Right lobe of liver (tissue), 6 donors: ENCODE data around the gene IGSF9. TPM values are rescaled to one million over a fixed set of nuclear protein-coding genes. Genes with fewer than 3 reads are reported as not detected.
A peak's percentile ranks its signal among the peaks of the same experiment; 100 is the strongest.

Experiments
- ATAC-seq, 4 donors: fragments of 200-7000 bp; cut with Tn5 transposase; one replicate each; pipeline ENCODE4 v1.9.1; 2020; ENCODE audit warnings: mild to moderate bottlenecking in 4 of 4, moderate library complexity in 4 of 4
- DNase-seq, 3 donors: peaks; one replicate each; pipeline ENCODE4 v3.0.0-alpha.2; 2020
- H3K27ac ChIP-seq, 3 donors: fragments of 200-600 bp; one replicate each; pipeline ENCODE4 v1.8.0; 2022
- H3K27me3 ChIP-seq, 2 donors: fragments of 200-600 bp; one replicate each; pipeline ENCODE4 v1.8.0; 2022
- H3K36me3 ChIP-seq, 4 donors: fragments of 200-600 bp; sonication (generic) in 1 of 4; one replicate each; pipeline versions ENCODE4 v1.5.1 to v1.8.0; 2017 to 2022; ENCODE audit warnings: control low read depth in 1 of 4
- H3K4me1 ChIP-seq, 4 donors: fragments of 200-600 bp; sonication (generic) in 1 of 4; one replicate each; pipeline versions ENCODE4 v1.5.1 to v1.8.0; 2017 to 2022; ENCODE audit warnings: control low read depth in 1 of 4
- H3K4me3 ChIP-seq, 3 donors: fragments of 200-600 bp; one replicate each; pipeline ENCODE4 v1.8.0; 2022
- H3K9me3 ChIP-seq, 4 donors: fragments of 200-600 bp; sonication (generic) in 1 of 4; one replicate each; pipeline versions ENCODE4 v1.5.1 to v1.8.0; 2017 to 2022; ENCODE audit warnings: control low read depth in 1 of 4
- POLR2A ChIP-seq: fragments of 450-650 bp; IDR thresholded peaks from one replicate; pipeline ENCODE4 v1.6.1; 2017; ENCODE audit warnings: antibody characterized with exemption, mild to moderate bottlenecking
- WGBS: methylation state at CpG from one replicate; pipeline ENCODE4 v1.1.6; 2018; ENCODE audit warnings: low coverage, low lambda C conversion rate; ENCODE audit not compliant: insufficient coverage; ENCODE audit errors: missing lambda C conversion rate; 5-methylcytosine and 5-hydroxymethylcytosine counted together
- intact Hi-C, 2 donors: fragments of 100-400 bp; cut with DNase I; formaldehyde crosslinking; loops; one replicate each; pipeline versions ENCODE4 v1.11.2 to v1.14.1; 2022
- total RNA-seq, 6 experiments: library from RNA; depleted of rRNA in 2 of 6; stranded (reverse); fragments of >200 nt in 2 of 6; fragmentation: NEBNext Ultra II Directional in 3 of 6; extraction: Animal tissue kit (Norgen Biotek cat#: 25700) in 3 of 6; gene quantifications; one replicate each; pipeline versions ENCODE4 v1.1.0 to v1.2.4, GENCODE V29; 2016 to 2023
- TF ChIP-seq, protein P1 (sequence below), 4 donors: fragments of 200-600 bp in 3 of 4; fragments of 450-650 bp in 1 of 4; IDR thresholded peaks; one replicate each; pipeline versions ENCODE4 v1.5.1 to v1.8.0; 2016 to 2022; ENCODE audit warnings: antibody characterized with exemption in 4 of 4, mild to moderate bottlenecking in 2 of 4
- donor health status: DM: no; HTN: yes; CAD: no.
- donor health status: DM: no; HTN: no; CAD: no.
- donor health status: DM: no; HTN: no; CAD: no.
- donor health status: DM: no; HTN: yes; CAD: no.
- donor health status: DM: no; HTN: yes; CAD: no.

The IGSF9 gene
- total RNA-seq, 6 experiments from 2014 or later = 2.2 to 53.7 (median 16.6) TPM

DNA sequence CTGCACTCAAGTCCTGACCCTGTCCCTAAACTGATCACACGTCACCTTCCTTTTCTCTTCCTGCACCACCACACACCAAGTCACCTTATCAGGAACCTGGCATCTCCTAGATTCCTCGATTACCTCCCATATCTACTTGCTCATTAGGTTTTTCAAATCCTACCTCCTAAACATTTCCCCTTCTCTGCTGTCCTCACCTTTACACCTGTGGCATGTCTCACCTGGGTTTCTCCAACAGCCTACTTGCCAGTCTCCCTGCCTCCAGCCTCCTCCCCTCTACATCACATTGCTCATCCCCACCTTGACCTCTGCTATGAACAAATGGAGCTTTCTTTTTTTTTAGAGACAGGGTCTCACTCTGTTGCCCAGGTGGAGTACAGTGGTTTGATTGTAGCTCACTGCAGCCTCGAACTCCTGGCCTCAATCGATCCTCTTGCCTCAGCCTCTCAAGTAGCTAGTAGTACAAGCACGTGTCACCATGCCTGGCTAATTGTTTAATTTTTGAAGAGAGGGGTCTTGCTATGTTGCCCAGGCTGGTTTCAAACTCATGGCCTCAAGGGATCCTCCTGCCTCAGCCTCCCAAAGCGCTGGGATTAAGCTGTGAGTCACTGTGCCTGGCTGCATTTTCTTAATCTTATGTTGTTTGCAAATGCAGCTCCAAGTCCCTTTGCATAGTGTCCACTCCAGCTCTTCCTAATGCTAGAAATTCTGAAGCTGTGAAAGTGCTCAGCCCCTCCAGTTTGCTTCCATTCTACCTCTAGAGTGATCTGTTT, 6.3 kb downstream of the IGSF9 start:
- no peak for TF ChIP-seq POLR2A
- TF ChIP-seq, protein P1, sequence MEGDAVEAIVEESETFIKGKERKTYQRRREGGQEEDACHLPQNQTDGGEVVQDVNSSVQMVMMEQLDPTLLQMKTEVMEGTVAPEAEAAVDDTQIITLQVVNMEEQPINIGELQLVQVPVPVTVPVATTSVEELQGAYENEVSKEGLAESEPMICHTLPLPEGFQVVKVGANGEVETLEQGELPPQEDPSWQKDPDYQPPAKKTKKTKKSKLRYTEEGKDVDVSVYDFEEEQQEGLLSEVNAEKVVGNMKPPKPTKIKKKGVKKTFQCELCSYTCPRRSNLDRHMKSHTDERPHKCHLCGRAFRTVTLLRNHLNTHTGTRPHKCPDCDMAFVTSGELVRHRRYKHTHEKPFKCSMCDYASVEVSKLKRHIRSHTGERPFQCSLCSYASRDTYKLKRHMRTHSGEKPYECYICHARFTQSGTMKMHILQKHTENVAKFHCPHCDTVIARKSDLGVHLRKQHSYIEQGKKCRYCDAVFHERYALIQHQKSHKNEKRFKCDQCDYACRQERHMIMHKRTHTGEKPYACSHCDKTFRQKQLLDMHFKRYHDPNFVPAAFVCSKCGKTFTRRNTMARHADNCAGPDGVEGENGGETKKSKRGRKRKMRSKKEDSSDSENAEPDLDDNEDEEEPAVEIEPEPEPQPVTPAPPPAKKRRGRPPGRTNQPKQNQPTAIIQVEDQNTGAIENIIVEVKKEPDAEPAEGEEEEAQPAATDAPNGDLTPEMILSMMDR (IDR thresholded peaks at IDR 0.05) = no peak
- DNase-seq (no peak), ATAC-seq (no peak)
- intact Hi-C loops = no loop called here
- Histone ChIP-seq H3K36me3 (peaks cover 0 to 13% (median 0%) of the 10 kb centered on the region in 4 donors), H3K9me3 (no peaks in the 10 kb centered on the region), H3K27ac (no peak overlapping the region), H3K27me3 (no peaks in the 10 kb centered on the region), H3K4me3 (no peak overlapping the region), H3K4me1 (peaks cover 0 to 39% (median 9%) of the 10 kb centered on the region in 4 donors)
- WGBS = 89% methylated on average over 5 of the region's 6 CpGs

DNA sequence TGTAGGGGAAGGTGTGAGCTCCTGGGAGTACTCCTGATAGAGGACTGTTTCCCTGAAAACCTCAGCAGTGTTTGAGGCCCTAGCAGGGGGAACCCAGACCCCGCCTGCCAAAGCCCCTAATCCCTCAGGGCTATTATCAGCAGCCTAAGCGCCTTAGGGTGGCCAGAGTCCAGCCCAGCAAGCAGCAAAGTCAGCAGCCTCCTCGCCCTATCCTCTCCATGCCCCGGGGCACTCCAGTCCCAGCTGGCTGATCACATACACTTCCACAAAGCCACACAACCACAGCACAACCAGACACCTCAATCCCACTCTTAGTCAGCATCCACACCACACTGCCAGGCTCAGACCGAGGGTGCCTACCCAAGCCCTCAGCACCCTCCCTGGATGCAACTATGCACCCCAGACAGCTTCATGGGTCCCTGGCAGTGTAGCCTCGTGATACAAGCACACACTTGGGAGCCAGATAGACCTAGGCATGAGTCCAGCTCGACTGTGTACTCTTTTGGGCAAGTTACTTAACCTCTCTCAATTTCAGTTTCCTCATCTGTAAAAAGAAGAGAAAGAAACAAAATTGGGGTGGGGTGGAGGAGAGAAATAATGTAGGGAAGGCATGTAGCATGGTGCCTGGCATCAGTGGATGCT, 7.1 kb downstream of the IGSF9 start:
- WGBS = 30% methylated on average over 5 of the region's 7 CpGs
- intact Hi-C loops = no loop called here
- no peak overlapping the region for H3K27ac ChIP-seq
- TF ChIP-seq, protein P1 (IDR thresholded peaks at IDR 0.05) = no peak
- TF ChIP-seq POLR2A = no peak
- H3K4me1 ChIP-seq = peaks cover 0 to 34% (median 9%) of the 10 kb centered on the region in 4 donors
- DNase-seq (no peak), ATAC-seq (peak; percentile 27 to 59 (median 35))
- H3K4me3 ChIP-seq = no peak overlapping the region
- no peaks in the 10 kb centered on the region for H3K9me3 ChIP-seq
- no peaks in the 10 kb centered on the region for H3K27me3 ChIP-seq
- H3K36me3 ChIP-seq = peaks cover 0 to 13% (median 0%) of the 10 kb centered on the region in 4 donors

DNA sequence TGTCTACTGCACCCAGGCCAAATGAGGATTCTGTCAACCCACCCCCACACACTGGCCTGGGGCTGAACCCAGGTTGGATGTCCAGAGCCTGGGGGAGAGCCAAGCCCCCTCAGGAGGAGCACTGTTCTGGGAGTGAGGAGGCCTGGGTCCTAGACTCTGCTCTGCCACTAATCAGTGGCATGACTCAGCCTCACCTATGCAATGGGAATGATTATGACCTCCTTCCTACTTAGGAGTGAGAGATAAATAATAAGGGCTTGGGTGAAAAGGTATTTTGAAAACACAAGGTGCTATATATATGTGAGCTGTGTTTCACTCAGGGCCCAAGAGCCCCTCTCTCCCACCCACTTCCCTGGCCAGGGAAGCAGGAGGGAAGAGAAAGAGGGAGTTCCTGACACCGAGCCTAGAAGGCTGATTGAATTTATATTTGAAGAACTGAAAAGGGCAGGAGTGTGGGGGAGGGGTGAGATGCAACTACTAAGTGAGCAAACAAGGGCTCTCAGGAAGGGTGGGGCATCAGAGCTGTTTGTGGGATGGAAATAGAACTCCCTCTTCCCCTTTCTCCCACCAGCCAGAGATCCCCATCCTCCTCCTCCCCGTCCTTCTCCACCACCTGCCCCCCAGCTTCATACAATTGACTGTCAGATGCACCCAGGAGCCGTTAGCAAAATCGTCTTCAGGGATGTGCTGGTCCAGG, 8.2 kb downstream of the IGSF9 start:
- intact Hi-C loops = no loop called here
- WGBS = 38% methylated on average over 4 of the region's 4 CpGs
- Histone ChIP-seq H3K27ac (no peak overlapping the region), H3K4me1 (peaks cover 0 to 34% (median 9%) of the 10 kb centered on the region in 4 donors), H3K9me3 (no peaks in the 10 kb centered on the region), H3K27me3 (no peaks in the 10 kb centered on the region), H3K36me3 (peaks cover 0 to 13% (median 0%) of the 10 kb centered on the region in 4 donors), H3K4me3 (no peak overlapping the region)
- ATAC-seq (peak; percentile 8 to 29 (median 12)), DNase-seq (no peak)
- TF ChIP-seq, protein P1 (IDR thresholded peaks at IDR 0.05) = no peak
- TF ChIP-seq POLR2A = no peak

DNA sequence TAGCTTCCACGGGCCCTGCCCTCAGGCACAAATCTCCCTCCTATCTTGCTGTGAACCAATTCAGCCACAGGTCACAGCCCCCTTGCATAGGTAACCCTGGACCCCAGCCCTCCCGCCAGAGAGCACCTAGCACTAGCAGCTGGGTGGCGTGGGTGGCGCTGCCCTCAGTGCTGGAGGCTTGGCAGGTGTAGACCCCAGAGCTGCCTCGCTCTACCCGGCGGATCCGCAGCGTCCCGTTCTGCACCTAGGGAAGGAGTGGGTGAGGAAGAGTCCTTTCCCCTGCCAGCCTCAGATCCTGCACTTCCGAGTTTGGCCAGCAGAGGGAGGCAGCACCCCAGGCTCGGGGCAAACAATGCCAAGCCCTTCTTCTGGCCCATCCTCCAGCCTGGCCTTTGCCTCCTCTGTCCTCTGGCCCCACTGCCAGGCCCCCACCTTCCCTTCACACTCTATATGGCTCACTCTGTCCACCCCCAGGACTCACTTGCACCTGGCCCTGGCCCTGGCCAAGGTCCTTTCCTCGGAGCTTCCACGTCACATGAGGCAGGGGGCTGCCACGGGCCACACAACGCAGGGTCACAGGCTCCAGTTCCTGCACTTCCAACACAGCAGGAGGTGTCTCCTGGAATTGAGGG, 9.0 kb downstream of the IGSF9 start:
- Histone ChIP-seq H3K36me3 (peaks cover 0 to 13% (median 0%) of the 10 kb centered on the region in 4 donors), H3K27me3 (no peaks in the 10 kb centered on the region), H3K27ac (no peak overlapping the region), H3K4me3 (no peak overlapping the region), H3K9me3 (no peaks in the 10 kb centered on the region), H3K4me1 (peaks cover 0 to 34% (median 9%) of the 10 kb centered on the region in 4 donors)
- ATAC-seq (peak; percentile 82 to 94 (median 86)), DNase-seq (peak; percentile 75 to 86 (median 83))
- no peak for TF ChIP-seq POLR2A
- TF ChIP-seq, protein P1 (IDR thresholded peaks at IDR 0.05) = peak; percentile 96 to 98 (median 97)
- intact Hi-C loops = no loop called here
- 22% methylated on average over 4 of the region's 16 CpGs for WGBS
